DMS79 treated with DMSO at 0.1 percent for 48 hours (cell line): ENCODE measurements around the gene LAMTOR4.

Source experiments
- DNase-seq: peaks from one replicate; lab custom pipeline; 2025; lab: John Stamatoyannopoulos, UW

Gene LAMTOR4

GRCh38 chr7:100148559-100149328, at the start of gene LAMTOR4:
Gene LAMTOR4, plus strand, starts transcription at chr7:100148918. Its CDS starts 55 bp downstream, at chr7:100148973.
- DNase-seq: peak; percentile 99

- DNase-seq: no peak
Measured at GRCh38 chr7:100099452-100099851, 49.3 kb upstream of the LAMTOR4 start.

GRCh38 chr7:100100420-100101015, 48.2 kb upstream of the LAMTOR4 start:
- DNase-seq: peak; percentile 88

- DNase-seq: peak; percentile 98
Measured at GRCh38 chr7:100101016-100101862, 47.5 kb upstream of the LAMTOR4 start, which contains the start of the genes AP4M1 and MCM7. Gene AP4M1, plus strand, starts transcription at chr7:100101643. Its CDS starts 72 bp downstream, at chr7:100101715. Gene MCM7, minus strand, starts transcription at chr7:100101397. Its CDS starts 103 bp downstream, at chr7:100101294.

- no peak for DNase-seq
Measured at GRCh38 chr7:100102950-100103840, 45.5 kb upstream of the LAMTOR4 start.

- DNase-seq: no peak
Measured at GRCh38 chr7:100105534-100105933, 43.2 kb upstream of the LAMTOR4 start.

- DNase-seq: no peak
Measured at GRCh38 chr7:100106633-100107032, 42.1 kb upstream of the LAMTOR4 start.

- no peak for DNase-seq
Measured at GRCh38 chr7:100107125-100107737, 41.5 kb upstream of the LAMTOR4 start.

- DNase-seq: no peak
Measured at GRCh38 chr7:100107890-100108289, 40.8 kb upstream of the LAMTOR4 start.

GRCh38 chr7:100109521-100110163, 39.1 kb upstream of the LAMTOR4 start:
- DNase-seq: no peak

GRCh38 chr7:100111156-100111555, 37.6 kb upstream of the LAMTOR4 start:
- DNase-seq: no peak

- no peak for DNase-seq
Measured at GRCh38 chr7:100111914-100112313, 36.8 kb upstream of the LAMTOR4 start.

GRCh38 chr7:100115026-100115425, 33.7 kb upstream of the LAMTOR4 start:
- no peak for DNase-seq

GRCh38 chr7:100118388-100119071, 30.2 kb upstream of the LAMTOR4 start:
- DNase-seq: no peak

- DNase-seq: peak; percentile 91
Measured at GRCh38 chr7:100119072-100119969, 29.4 kb upstream of the LAMTOR4 start, which contains the start of the genes CNPY4 and TAF6. Gene CNPY4, plus strand, starts transcription at chr7:100119634. Its CDS starts 111 bp downstream, at chr7:100119745. Gene TAF6, minus strand, starts transcription at chr7:100119358. Its CDS starts 5,149 bp downstream, at chr7:100114209.

- DNase-seq: peak; percentile 69
Measured at GRCh38 chr7:100119970-100120732, 28.6 kb upstream of the LAMTOR4 start.

GRCh38 chr7:100120733-100121036, 28.0 kb upstream of the LAMTOR4 start:
- no peak for DNase-seq

GRCh38 chr7:100122067-100122466, 26.7 kb upstream of the LAMTOR4 start:
- peak; percentile 43 for DNase-seq
